GM21786 (cell line): ENCODE results near the gene ATP11C.

Experiments used
- ATAC-seq: cut with Tn5 transposase; IDR thresholded peaks from one replicate; pipeline ENCODE4 v1.9.1; 2021; ENCODE audit not compliant: unreplicated experiment

ATP11C gene

DNA sequence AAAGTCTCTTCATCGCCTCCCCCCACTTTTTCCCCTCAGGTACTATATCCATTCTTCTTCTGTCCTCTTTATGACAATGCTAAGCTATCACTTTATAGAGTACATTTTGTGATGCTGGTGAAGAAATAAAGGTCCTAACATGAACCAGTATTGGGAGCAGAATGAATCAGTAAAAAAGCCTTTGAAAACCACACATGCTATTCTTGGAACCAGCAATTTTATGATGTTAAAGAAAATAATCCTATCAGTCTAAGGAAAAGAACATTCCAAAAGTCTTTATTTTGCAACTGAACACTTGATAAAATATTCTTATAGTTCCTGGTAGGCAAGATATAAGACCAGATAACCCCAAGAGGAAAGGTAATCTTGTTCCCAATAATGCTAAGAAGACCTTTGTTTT is 117.1 kb downstream of the ATP11C start:
- ATAC-seq, result no peak

DNA sequence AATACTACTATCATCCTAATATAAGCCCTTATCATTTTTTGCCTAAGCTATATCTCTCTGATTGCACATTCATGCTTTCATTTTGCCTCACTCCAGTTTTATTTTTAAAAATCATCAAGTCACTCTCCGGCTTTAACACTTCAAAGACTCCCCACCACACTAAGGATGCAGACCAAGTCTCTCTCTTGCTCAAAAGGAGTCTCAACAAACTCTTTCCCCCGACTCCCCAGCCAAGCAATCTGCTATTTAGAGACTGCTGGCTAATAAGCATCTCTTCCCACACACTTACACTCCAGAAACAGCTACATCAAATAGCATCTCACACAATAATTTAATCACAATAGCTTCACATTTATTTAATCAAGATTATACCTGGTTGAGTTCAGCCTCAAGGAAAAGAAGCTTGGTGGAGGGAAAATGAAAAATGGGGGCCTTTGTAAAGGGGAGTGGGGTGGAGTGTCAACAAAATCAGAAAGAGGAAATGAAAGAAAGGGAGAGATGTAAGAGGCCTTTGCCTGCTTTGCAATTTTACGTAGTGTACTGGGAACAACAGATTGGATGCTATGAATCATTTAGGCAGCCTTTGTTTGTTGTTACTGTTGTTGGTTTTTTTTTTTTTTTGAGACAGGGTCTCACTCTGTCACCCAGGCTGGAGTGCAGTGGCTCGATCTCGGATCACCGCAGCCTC is 120.8 kb downstream of the ATP11C start:
- ATAC-seq, result peak; percentile 86

DNA sequence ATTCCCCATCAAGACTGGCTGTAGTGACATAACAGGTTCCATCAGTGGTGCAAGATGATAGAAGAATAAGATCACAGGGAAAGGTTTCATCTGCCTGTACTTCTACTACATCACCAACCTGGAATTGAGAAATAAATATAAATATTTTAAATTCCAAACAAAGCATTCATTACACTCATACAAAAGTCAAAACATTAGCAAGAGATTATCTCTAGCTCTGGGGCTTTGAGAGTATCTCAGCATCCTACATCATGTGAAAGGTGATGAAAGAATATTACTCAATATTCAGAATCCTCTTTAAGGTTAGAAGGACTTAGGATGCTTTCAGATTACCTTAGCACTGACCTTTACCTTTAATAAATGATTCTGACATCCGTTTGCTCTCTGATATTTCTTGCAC is 128.4 kb downstream of the ATP11C start:
- ATAC-seq, result no peak

DNA sequence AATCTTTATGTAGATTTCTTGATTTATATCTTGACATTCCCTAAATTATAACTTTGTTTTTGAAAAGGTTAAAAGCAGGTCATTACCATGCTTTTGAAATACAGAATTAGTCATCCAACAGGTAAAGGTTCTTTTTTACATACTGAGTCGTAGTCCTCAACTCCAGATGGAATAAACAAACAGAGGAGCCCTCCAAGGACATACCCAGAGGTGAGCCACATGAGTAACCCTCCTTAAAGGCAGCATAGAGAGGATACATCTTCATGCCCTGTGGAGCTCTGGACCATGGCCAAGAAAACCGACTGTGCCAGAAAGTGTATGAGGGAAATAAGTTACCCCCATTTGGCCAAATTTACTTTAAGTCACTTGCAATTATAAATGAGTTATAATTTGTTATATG is 129.6 kb downstream of the ATP11C start:
- ATAC-seq, result no peak

DNA sequence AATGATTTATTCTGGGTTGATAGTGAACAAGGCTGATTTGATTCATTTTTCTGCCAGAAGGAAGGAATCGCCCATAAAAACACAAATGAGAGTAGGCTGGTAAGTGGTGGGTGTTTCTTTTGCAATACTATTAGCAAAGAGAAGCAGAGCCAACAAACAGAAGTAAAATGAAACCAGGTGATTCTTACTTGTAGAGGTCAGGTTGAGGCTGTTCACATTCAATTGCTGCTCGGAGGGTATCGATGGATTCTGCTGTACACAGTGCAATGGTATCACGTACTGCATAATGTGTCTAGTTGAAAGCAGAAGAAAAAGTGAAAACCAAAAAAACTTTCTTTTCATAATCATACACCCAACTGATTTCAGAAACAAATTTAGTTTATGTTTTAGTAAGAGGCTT is 130.8 kb downstream of the ATP11C start:
- ATAC-seq, result no peak

DNA sequence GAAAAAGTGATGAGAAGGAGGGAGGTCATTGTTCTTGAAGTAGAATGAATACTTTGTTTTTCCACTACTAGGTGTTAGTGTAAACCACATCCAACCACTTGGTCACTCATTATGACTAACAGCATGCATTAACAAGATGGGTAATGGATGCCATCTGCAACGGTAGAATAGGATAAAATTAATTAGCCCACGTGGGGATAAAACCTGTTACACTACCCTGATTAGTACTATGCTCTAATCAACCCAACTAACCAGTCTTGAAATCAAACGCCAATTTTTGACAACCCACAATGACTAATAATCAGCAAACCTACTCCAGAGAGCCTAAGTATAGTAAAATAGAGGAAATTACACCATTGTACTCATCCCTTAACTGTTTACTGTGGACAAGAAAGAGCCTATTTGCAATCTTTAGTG is 131.4 kb downstream of the ATP11C start:
- ATAC-seq, result peak; percentile 70

DNA sequence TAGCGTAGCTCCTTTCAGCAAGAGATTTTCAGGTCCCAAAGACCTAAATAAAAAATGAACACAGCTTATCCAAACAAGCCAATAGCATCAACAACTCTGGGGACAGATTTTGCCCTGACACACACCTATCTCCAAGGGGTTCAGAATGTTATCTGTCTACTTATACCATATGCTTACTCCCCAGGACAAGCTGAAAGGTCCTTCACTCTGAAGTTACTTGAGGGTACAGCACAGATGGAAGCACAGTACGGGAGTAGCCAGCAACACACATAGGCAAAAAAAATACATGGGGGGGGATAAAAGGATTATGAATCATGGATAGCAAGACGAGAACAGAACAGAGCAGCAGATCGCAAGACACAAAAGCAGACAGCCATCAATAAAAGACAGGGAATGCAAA is 134.2 kb downstream of the ATP11C start:
- ATAC-seq, result no peak

DNA sequence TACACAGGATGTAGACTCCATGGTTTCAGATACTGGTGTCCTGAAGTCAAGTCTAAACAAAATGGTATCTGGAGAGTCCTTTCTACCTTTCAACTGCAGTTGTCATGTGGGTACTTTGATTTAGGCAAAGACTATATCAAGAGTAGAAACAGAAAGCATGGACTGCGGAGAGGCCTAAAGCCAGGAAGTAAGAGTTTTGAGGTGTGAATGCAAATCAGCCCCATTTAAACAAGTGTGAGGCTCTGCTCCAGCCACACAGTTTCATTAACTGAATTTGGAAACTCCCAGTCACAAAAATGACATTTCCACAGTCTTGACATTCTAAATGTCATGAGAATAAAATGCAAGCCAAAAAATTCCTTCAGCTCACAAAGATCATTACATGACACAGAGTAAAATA is 137.7 kb downstream of the ATP11C start:
- peak; percentile 98 for ATAC-seq

DNA sequence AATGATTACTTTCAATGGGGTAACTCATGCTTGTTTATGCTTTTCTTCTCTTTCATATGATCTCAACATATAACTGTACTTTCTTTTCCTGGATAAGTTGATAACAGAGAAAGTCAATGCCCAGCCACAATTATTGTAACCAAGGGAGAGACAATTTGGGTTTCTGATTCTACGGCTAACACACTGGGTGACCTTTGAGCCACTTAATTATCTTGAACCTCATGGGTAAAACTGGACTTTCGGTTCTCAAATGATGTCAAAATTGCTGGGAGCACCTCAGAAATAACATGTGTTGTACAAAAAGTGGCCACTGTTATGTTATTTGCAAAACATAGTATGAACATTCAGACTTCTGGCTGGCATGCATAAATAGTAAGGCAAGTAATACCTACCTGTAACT is 145.3 kb downstream of the ATP11C start:
- ATAC-seq, result no peak

DNA sequence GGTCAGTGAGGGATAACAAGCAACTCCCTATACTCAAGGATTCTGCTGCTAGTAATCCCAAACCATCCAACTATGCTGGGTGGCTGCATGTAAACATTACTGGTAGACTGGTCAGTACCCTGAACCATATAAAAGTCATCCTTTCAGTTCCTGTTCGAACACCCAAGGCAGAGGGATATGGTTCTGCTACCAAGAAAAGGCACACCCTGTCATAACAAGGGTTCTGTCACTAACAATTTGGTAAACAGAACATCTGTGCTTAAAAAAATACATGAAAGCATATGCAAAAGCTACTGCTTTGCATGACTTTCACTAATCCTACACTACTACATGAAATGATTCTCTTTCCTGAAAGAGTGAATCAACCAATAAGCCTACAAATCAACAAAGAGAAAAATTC is 148.0 kb downstream of the ATP11C start:
- peak; percentile 87 for ATAC-seq

DNA sequence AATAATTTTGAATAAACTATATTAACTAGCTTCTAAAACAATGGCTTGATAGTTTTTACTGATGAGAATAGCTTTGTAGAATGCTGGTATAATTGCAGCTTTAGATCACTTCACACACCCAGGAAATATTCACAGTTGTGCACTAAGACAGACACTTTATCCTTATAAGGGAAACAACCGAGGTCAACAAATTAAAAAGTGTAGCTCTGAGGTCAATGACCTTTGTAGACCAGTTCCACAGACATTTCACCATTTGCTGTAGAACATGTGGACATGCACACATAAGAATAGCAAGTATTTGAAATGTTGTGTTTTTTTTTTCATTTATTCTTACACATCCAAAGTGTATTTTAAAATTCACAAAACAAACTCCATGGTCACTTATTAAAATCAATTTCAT is 148.9 kb downstream of the ATP11C start:
- no peak for ATAC-seq

DNA sequence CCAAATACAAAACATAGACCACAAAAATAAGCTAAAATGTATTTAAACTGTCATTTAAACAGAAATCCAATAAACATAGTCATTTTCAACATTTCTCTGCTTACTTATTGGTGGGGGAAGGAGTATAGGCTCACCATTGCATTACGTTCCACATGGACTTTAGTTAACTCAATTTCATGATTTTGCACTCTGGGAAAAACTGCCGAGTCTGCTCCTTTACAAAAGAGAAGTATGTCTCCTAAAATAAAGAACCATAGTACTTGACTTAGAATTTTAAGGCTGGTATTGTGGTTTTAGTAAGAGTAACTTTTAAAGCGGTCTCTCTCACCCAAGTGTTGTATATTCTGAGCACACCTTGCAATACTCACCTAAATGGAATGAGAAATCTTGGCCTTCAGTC is 149.8 kb downstream of the ATP11C start:
- no peak for ATAC-seq

DNA sequence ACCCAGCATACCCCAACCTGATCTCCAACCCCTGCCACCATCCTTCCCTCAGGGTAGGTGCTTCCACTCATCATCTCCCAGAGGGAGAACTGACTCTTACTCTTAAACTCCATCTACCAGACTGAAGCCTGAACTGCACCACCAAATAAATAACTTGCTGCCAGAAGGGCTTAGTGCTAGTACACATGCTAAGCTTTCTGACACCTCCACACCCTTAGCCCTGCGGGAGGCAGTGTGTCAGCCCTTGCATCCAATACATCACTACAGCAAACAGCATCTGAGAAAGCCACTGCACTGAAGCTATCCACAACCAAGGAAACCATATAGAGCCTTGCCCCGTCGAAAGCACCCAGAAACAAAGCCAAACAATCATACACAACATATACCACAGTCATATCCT is 156.3 kb downstream of the ATP11C start:
- ATAC-seq, result no peak

DNA sequence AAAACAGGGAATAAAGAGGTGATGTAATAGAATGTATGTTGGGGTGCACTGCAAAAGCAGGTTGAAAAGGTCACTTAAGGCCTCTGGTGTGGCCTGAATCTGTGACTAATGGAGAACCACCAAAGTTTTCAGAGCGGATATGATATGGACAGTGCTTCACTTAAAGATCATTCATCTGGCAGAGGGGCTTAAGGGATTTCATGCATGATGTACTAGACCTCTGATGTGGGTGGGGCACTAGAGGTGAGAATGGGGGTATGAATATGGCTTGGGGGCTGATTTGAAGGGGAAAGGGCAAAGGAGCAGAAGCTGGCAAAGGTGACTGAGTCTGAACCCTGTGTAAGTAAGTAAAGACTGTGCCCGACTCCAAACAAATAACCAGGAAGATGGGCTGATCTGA is 162.5 kb downstream of the ATP11C start:
- ATAC-seq, result no peak

DNA sequence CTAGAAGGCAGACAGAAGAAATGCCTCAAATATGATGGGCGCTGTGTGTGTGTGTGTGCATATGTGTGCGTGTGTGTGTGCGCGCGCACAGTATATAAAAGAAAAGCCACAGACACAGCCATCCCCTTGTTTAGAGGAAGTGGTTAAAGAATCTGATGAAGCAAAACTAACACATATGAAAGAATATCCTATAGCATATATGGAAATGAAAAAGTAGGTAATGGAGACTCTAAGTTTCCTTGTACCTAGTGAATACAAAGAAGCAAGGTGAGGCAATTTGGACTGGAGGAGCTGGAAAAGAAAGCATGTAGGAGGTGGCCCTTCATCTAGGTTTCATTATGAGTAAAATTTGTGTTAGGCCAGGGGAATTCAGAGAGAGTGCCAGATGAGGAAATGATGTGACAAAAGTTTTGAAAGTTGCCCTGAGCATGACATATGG is 166.3 kb downstream of the ATP11C start:
- peak; percentile 75 for ATAC-seq

DNA sequence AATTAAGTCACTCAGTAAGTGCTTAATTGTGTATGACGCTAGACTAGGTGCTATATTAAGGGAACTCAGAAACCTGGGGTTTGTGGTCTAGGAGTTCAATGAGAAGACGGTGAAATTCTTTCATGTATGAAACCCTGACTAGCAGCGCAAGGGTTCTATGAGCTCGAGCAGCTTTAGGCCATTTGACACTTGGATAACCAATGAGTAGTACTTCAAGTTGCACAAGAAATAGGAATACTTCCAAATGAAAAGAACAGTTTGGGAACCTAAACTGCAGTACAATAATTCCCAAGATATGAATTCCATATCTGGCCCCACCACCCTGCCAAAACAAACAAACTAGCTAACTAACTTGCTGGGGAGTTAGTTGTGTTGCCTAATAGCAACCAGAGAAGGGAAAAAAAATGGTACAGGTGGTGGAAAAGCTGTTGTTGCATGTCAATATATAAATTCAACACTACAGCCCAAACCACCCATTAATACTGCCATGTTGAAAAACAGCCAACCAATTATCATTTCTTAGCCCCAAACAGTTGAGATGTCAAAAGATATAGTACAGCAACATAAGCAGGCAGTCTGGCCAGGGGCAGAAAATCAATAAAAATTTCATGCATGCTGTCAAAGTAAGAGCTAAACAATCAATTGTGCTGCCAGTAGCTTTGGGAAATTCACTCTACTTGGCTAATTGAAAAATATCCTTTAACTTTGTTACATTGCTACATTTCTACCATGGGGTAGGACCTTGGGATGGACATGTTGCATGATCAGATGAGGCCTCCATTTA is 170.3 kb downstream of the ATP11C start:
- ATAC-seq, result peak; percentile 39

DNA sequence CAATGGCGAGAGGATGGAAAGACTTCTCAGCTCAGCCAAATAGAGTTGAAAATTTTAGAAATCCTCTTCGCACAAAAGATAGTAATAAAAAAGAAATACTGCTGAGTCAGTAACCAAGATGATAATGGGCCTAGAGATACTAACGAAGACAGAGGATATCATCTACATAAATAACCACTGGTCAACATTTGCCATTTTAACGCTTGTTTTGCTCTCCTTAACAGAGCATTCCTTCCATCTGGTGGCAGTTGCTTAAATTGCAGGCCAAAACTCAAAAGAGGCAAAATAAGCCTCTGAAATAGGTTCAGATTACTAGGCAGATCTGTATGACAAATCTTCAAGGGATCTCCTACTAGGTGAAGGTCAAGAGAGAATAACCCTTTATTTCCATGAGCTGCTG is 173.2 kb downstream of the ATP11C start:
- no peak for ATAC-seq

DNA sequence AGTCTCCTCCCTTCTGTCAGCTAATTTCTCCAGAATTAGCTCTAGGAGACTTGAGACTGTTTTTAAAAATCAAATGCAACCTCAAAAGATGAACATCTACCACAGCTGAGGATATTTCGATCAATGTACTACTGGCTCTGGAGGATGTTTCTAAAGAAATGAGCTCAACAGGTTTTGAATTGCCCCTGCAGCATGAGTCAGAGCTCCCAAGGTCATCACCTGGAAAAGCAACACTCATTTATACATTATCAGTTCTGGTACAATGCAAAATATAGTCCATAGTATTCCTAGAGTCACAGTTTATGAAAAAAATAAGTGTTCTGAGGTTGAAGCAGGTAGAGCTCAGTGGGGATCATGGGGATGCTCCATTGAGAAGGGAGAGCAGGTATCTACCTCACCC is 174.0 kb downstream of the ATP11C start:
- ATAC-seq, result no peak

DNA sequence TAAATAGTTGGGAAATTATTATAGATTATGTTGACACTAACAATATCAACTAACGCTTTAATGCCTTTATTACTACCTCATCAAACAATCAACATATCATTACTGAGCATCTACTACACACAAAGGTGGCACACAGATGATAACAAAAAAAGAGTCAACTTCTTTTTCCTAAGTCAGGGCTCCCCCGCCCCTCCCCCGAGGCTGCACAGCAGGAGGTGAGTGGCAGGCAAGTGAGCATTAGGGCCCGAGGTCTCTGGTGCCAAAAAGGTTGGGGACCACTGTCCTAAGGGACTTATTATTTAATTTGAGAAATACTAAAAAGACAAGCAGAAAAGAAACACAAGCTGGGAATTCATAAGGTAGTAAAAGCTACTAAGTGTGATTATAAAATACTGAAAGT is 174.6 kb downstream of the ATP11C start:
- ATAC-seq, result no peak

DNA sequence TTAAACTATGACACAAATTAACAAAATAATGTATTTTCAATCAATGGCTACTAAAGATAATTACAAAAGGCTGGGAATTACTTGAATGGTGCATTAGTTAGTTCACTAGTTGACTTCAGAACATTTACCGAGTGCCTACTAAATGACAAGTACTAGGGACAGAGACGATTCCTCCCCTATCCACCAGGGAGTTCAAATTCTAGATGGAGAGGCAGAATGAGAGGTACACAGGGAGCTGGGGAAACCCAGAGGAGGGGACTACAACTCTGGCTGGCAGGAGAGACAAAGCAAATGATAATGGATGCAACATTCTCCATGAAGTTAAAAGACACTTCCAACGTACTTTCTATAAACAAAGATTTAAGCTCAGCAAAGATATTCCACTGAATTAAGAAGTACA is 181.8 kb downstream of the ATP11C start:
- no peak for ATAC-seq

DNA sequence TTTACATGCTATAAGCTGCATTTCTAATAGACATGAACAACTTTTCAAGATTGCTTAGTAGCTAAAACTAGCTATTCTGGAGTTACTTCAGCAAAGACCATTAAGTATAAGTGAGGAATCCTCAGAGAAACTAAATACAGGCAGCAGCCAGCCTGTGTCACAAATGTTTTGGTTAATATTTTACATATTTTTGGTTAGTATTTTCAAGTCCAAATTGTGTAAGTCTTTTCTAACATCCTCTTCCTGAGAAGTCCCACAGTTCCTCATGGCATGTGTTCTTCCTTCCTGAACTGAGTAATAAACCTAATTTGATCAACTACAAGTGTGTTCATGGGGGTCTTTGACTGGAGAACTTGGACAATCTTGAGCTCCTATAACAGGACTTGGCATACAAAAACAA is 182.5 kb downstream of the ATP11C start:
- no peak for ATAC-seq

DNA sequence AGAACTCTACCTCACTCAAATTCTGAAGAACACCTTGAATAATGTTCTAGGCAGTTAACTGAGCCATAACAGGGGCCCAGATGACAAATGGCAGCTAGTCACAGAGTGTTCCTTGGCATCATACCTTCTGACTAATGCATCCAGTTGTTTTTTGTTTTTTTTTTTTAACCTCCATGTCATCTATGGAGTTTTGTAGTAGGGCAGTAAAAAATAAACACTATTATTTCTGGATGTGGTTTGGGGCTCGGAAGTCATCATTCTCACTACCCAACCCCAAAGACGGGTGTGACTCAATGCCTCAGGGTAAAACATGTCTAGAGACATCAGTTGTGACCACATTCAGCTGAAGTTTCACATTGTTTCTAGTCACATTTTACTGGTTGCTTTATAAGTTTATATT is 193.7 kb downstream of the ATP11C start:
- ATAC-seq, result peak; percentile 92

DNA sequence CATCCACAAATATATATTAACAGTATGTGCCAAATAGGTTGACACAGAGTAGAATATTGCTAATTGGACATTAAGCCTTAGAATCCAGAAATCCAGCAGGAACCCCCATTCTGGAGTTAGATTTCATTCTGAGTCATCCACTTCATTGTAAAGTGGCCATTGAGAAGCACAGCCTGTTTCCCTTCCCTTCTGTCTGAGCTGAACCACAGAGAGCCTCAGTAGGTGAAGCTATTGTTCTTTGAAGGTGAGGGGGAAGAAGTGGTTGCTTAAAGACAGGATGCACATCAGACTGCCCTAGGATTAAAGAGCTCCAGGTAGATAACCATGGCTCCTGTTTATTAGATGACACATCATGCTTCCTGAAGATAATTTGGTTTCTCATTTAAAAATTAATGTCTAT is 194.3 kb downstream of the ATP11C start:
- ATAC-seq, result no peak
